MM.1S (cell line): ENCODE results near the gene FBXW9.

ENCODE experiments used
- DNase-seq: peaks from one replicate; pipeline ENCODE4 v3.0.0-alpha.2; 2015
- H2AFZ ChIP-seq: fragments of 300-600 bp; sonication (generic); 2 replicates; pipeline ENCODE4 v1.6.0; 2016; ENCODE audit warnings: antibody characterized with exemption, low read length
- H3F3A ChIP-seq: fragments of 300-600 bp; sonication (generic); 2 replicates; pipeline ENCODE4 v1.6.1; 2016; ENCODE audit warnings: mild to moderate bottlenecking, antibody characterized with exemption, low read length, moderate library complexity, mixed read lengths; ENCODE audit not compliant: insufficient read depth
- H3K27ac ChIP-seq: fragments of 300-600 bp; sonication (generic); 2 replicates; pipeline ENCODE4 v1.5.1; 2016; ENCODE audit warnings: mild to moderate bottlenecking, low read length
- H3K27me3 ChIP-seq: fragments of 300-600 bp; sonication (generic); replicated peaks from 2 replicates; pipeline ENCODE4 v1.6.0; 2016; ENCODE audit warnings: low read length; ENCODE audit not compliant: insufficient read depth
- H3K36me3 ChIP-seq: fragments of 300-600 bp; sonication (generic); replicated peaks from 2 replicates; pipeline ENCODE4 v1.6.1; 2016; ENCODE audit warnings: mild to moderate bottlenecking, low read length, mixed read lengths; ENCODE audit not compliant: insufficient read depth
- H3K4me1 ChIP-seq: fragments of 300-600 bp; sonication (generic); 2 replicates; pipeline ENCODE4 v1.6.1; 2016; ENCODE audit warnings: low read length, mixed read lengths
- H3K4me2 ChIP-seq: fragments of 300-600 bp; sonication (generic); 2 replicates; pipeline ENCODE4 v1.6.0; 2016; ENCODE audit warnings: low read depth, low read length
- H3K4me3 ChIP-seq: fragments of 300-600 bp; sonication (generic); 2 replicates; pipeline ENCODE4 v1.5.1; 2016; ENCODE audit warnings: low read length, mixed read lengths
- H3K79me2 ChIP-seq: fragments of 300-600 bp; sonication (generic); 2 replicates; pipeline ENCODE4 v1.6.1; 2016; ENCODE audit warnings: mixed run types, low read length, mixed read lengths
- H3K9ac ChIP-seq: fragments of 300-600 bp; sonication (generic); 2 replicates; pipeline ENCODE4 v1.6.1; 2016; ENCODE audit warnings: low read length, mixed read lengths
- H3K9me2 ChIP-seq: fragments of 300-600 bp; sonication (generic); replicated peaks from 2 replicates; pipeline ENCODE4 v1.6.1; 2016; ENCODE audit warnings: mild to moderate bottlenecking, low read length, mixed read lengths; ENCODE audit not compliant: insufficient read depth
- H3K9me3 ChIP-seq: fragments of 300-600 bp; sonication (generic); replicated peaks from 2 replicates; pipeline ENCODE4 v1.6.1; 2016; ENCODE audit warnings: mild to moderate bottlenecking, low read length, mixed read lengths; ENCODE audit not compliant: insufficient read depth
- H4K20me1 ChIP-seq: fragments of 300-600 bp; sonication (generic); 2 replicates; pipeline ENCODE4 v1.6.1; 2016; ENCODE audit warnings: mild to moderate bottlenecking, low read length, moderate library complexity, mixed read lengths; ENCODE audit not compliant: insufficient read depth
- CTCF ChIP-seq: fragments of 300-600 bp; sonication (generic); IDR thresholded peaks from 2 replicates; pipeline ENCODE4 v1.5.1; 2016; ENCODE audit warnings: antibody characterized with exemption, low read length, mixed read lengths
- EZH2 ChIP-seq: fragments of 300-600 bp; sonication (generic); optimal IDR thresholded peaks from 2 replicates; pipeline ENCODE3; 2017; ENCODE audit warnings: low read depth, mild to moderate bottlenecking, antibody characterized with exemption, low read length, mixed read lengths
- EZH2phosphoT487 ChIP-seq: fragments of 300-600 bp; sonication (generic); IDR thresholded peaks from 2 replicates; pipeline ENCODE4 v1.6.1; 2018; ENCODE audit warnings: antibody characterized with exemption, low read length

FBXW9 gene

GRCh38 chr19:12695514-12695913, 917 bp downstream of the FBXW9 start:
- Histone ChIP-seq H3K9ac (peak overlapping the region; percentile 76; the same call in 1 of the 2 replicates), H3K27ac (no peak overlapping the region), H2AFZ (0 out of 2 replicates have a peak overlapping the region, but pooled peaks have one; percentile 95)

GRCh38 chr19:12695096-12695495, 1.3 kb downstream of the FBXW9 start:
- no peak overlapping the region for H3K4me3 ChIP-seq
- H3K27ac ChIP-seq, result no peak overlapping the region
- no peak for TF ChIP-seq EZH2
- TF ChIP-seq EZH2phosphoT487, result no peak
- TF ChIP-seq CTCF, result no peak
- no peak for DNase-seq
- H3K79me2 ChIP-seq, result peaks cover 7% of the 10 kb centered on the region; the same call in 1 of the 2 replicates
- H3K4me2 ChIP-seq, result 0 out of 2 replicates have a peak overlapping the region, but pooled peaks have one; percentile 91
- H3K9me2 ChIP-seq, result no peaks in the 10 kb centered on the region
- H3F3A ChIP-seq, result peaks cover 17% of the 10 kb centered on the region
- no peak overlapping the region for H2AFZ ChIP-seq
- H3K9ac ChIP-seq, result no peak overlapping the region; the same call in 1 of the 2 replicates
- no peaks in the 10 kb centered on the region for H3K27me3 ChIP-seq
- no peaks in the 10 kb centered on the region for H4K20me1 ChIP-seq
- H3K36me3 ChIP-seq, result no peaks in the 10 kb centered on the region
- no peaks in the 10 kb centered on the region for H3K9me3 ChIP-seq
- peaks cover 8% of the 10 kb centered on the region; the same call in 1 of the 2 replicates for H3K4me1 ChIP-seq

More at GRCh38 chr19:12695514-12695913, 917 bp downstream of the FBXW9 start:
- no peaks in the 10 kb centered on the region for H3K27me3 ChIP-seq
- H3K4me3 ChIP-seq, result peak overlapping the region; percentile 95
- TF ChIP-seq CTCF (no peak), EZH2 (no peak), EZH2phosphoT487 (no peak)
- H3K36me3 ChIP-seq, result no peaks in the 10 kb centered on the region
- no peak for DNase-seq
- peaks cover 8% of the 10 kb centered on the region; the same call in 1 of the 2 replicates for H3K4me1 ChIP-seq
- peaks cover 7% of the 10 kb centered on the region; the same call in 1 of the 2 replicates for H3K79me2 ChIP-seq
- H3K9me3 ChIP-seq, result no peaks in the 10 kb centered on the region
- H3F3A ChIP-seq, result peaks cover 17% of the 10 kb centered on the region
- H3K4me2 ChIP-seq, result peak overlapping the region; percentile 91
- H3K9me2 ChIP-seq, result no peaks in the 10 kb centered on the region
- no peaks in the 10 kb centered on the region for H4K20me1 ChIP-seq

- peaks cover 17% of the 10 kb centered on the region for H3F3A ChIP-seq
- H3K9ac ChIP-seq, result no peak overlapping the region
- TF ChIP-seq EZH2phosphoT487, result no peak
- no peak for TF ChIP-seq CTCF
- no peak for TF ChIP-seq EZH2
- H2AFZ ChIP-seq, result no peak overlapping the region
- no peaks in the 10 kb centered on the region for H3K9me2 ChIP-seq
- H3K4me3 ChIP-seq, result no peak overlapping the region
- no peaks in the 10 kb centered on the region for H3K9me3 ChIP-seq
- H3K36me3 ChIP-seq, result no peaks in the 10 kb centered on the region
- H3K4me2 ChIP-seq, result no peak overlapping the region
- peaks cover 8% of the 10 kb centered on the region; the same call in 1 of the 2 replicates for H3K4me1 ChIP-seq
- H3K27me3 ChIP-seq, result no peaks in the 10 kb centered on the region
- peaks cover 7% of the 10 kb centered on the region; the same call in 1 of the 2 replicates for H3K79me2 ChIP-seq
- no peak overlapping the region for H3K27ac ChIP-seq
- no peaks in the 10 kb centered on the region for H4K20me1 ChIP-seq
- no peak for DNase-seq
Measured at GRCh38 chr19:12694641-12695040, 1.8 kb downstream of the FBXW9 start.
